HepG2 (cell line): ENCODE measurements around the gene WEE1. TPM values are rescaled to one million over a fixed set of nuclear protein-coding genes. Genes with fewer than 3 reads are reported as not detected.

Source experiments
- ATAC-seq: fragments of 200-7000 bp; cut with Tn5 transposase; 3 replicates; pipeline ENCODE4 v1.9.1; 2020; ENCODE audit warnings: mild to moderate bottlenecking, moderate library complexity
- BruUV-seq: library from RNA; stranded (reverse); fragments of 400-500 nt; replicated peaks from 2 replicates; lab custom pipeline; 2021; lab: Mats Ljungman, UMichigan
- CTCF ChIA-PET: fragments of 300-600 bp; formaldehyde crosslinking; extraction: SDS; loops from one replicate; lab custom pipeline; 2021; ENCODE audit warnings: low total read pairs, inconsistent platforms, low intra/inter-chr PET ratio; lab: Yijun Ruan, JAX
- POLR2A ChIA-PET: fragments of 350-600 bp; sonication (Branson Sonifier 250); formaldehyde crosslinking; loops from one replicate; lab custom pipeline; 2020; ENCODE audit warnings: antibody characterized with exemption, inconsistent platforms; lab: Yijun Ruan, JAX
- DNase-seq: peaks from one replicate; pipeline ENCODE4 v3.0.0-alpha.2; 2015; ENCODE audit warnings: low spot score
- FAIRE-seq: peaks from 3 replicates; lab custom pipeline; 2011; peaks lifted over from hg19 to GRCh38; lab: Jason Lieb, UNC
- H2AFZ ChIP-seq: one replicate; pipeline ENCODE4 v1.6.1; 2011; ENCODE audit warnings: low read length, inconsistent platforms
- H3K27ac ChIP-seq: fragments of 300-600 bp; 3 replicates; pipeline ENCODE4 v1.8.0; 2011; ENCODE audit warnings: mixed run types, mild to moderate bottlenecking, mixed read lengths, low read length, inconsistent platforms; ENCODE audit not compliant: insufficient read depth; ENCODE audit errors: extremely low read length
- H3K27me3 ChIP-seq, 2 experiments: fragments of 200-600 bp in 1 of 2; 2 replicates in 1 of 2; 3 replicates in 1 of 2; pipeline versions ENCODE4 v1.6.0 to v1.8.0; 2011; ENCODE audit warnings: low read length in 2 of 2, mild to moderate bottlenecking in 2 of 2, moderate library complexity in 2 of 2, inconsistent platforms in 1 of 2; ENCODE audit not compliant: insufficient read depth in 2 of 2, control insufficient read depth in 1 of 2
- H3K36me3 ChIP-seq, 2 experiments: fragments of 200-600 bp in 1 of 2; replicated peaks in 1 of 2; 2 replicates in 1 of 2; 3 replicates in 1 of 2; pipeline versions ENCODE4 v1.5.1 to v1.8.0; 2011; ENCODE audit warnings: low read length in 2 of 2, inconsistent platforms in 1 of 2; ENCODE audit not compliant: insufficient read depth in 2 of 2, control insufficient read depth in 1 of 2
- H3K4me1 ChIP-seq: 2 replicates; pipeline ENCODE4 v1.5.1; 2012; ENCODE audit warnings: low read length, inconsistent platforms; ENCODE audit not compliant: insufficient read depth
- H3K4me2 ChIP-seq: 2 replicates; pipeline ENCODE4 v1.6.0; 2011; ENCODE audit warnings: low read depth, low read length, inconsistent platforms
- H3K4me3 ChIP-seq, 3 experiments: fragments of 200-600 bp in 1 of 3; sonication (generic), shearing (Covaris generic) in 1 of 3; replicated peaks in 1 of 3; 2 replicates each; pipeline ENCODE4 v1.5.1; 2011 to 2016; ENCODE audit warnings: low read length in 3 of 3, inconsistent platforms in 2 of 3, low read depth in 2 of 3, mild to moderate bottlenecking in 2 of 3, control low read depth in 1 of 3, mixed read lengths in 1 of 3; ENCODE audit not compliant: insufficient read depth in 1 of 3
- H3K79me2 ChIP-seq: one replicate; pipeline ENCODE4 v1.6.1; 2011; ENCODE audit warnings: low read length, inconsistent platforms; ENCODE audit not compliant: insufficient read depth
- H3K9ac ChIP-seq: 2 replicates; pipeline ENCODE4 v1.6.0; 2011; ENCODE audit warnings: mild to moderate bottlenecking, low read depth, low read length, inconsistent platforms; ENCODE audit not compliant: insufficient read depth
- H3K9me3 ChIP-seq: 2 replicates; pipeline ENCODE4 v1.5.1; 2012; ENCODE audit warnings: mild to moderate bottlenecking, low read length
- H4K20me1 ChIP-seq: 2 replicates; pipeline ENCODE4 v1.6.0; 2011; ENCODE audit warnings: inconsistent platforms, mild to moderate bottlenecking, low read length, moderate library complexity; ENCODE audit not compliant: insufficient read depth
- EED ChIP-seq: sonication (generic); formaldehyde crosslinking; IDR thresholded peaks from 2 replicates; pipeline ENCODE4 v1.5.0; 2020; ENCODE audit warnings: mild to moderate bottlenecking, missing genetic modification reagents
- FLYWCH1 ChIP-seq: sonication (generic); formaldehyde crosslinking; IDR thresholded peaks from 2 replicates; pipeline ENCODE4 v1.8.1; 2023; ENCODE audit warnings: mild to moderate bottlenecking, missing genetic modification reagents
- FOXJ3 ChIP-seq: sonication (generic); formaldehyde crosslinking; IDR thresholded peaks from 2 replicates; pipeline ENCODE4 v1.4.0; 2020; ENCODE audit warnings: missing genetic modification reagents, mild to moderate bottlenecking, borderline replicate concordance
- HNRNPH1 ChIP-seq: fragments of 200-400 bp; formaldehyde crosslinking; optimal IDR thresholded peaks from 2 replicates; pipeline ENCODE3; 2017; ENCODE audit warnings: mild to moderate bottlenecking, low read depth, low read length
- KLF9 ChIP-seq: IDR thresholded peaks from 2 replicates; pipeline ENCODE4 v1.6.1; 2016; ENCODE audit warnings: low read depth
- NFKBIZ ChIP-seq: IDR thresholded peaks from 2 replicates; pipeline ENCODE4 v1.6.1; 2018; ENCODE audit warnings: missing genetic modification reagents, missing compliant biosample characterization
- NR2F6 ChIP-seq, 2 experiments: IDR thresholded peaks; 2 replicates each; pipeline ENCODE4 v1.6.1; 2016; ENCODE audit warnings: antibody characterized with exemption in 1 of 2, mild to moderate bottlenecking in 1 of 2
- PTBP1 ChIP-seq: fragments of 200-400 bp; formaldehyde crosslinking; IDR thresholded peaks from 2 replicates; pipeline ENCODE4 v1.6.1; 2018; ENCODE audit warnings: low read length, low read depth; ENCODE audit not compliant: poor library complexity, severe bottlenecking
- RBM39 ChIP-seq: fragments of 200-400 bp; formaldehyde crosslinking; IDR thresholded peaks from one replicate; pipeline ENCODE4 v1.6.1; 2018; ENCODE audit warnings: antibody characterized with exemption, mild to moderate bottlenecking, low read depth, low read length; ENCODE audit not compliant: poor library complexity, severe bottlenecking
- RFXAP ChIP-seq: sonication (generic); formaldehyde crosslinking; IDR thresholded peaks from 2 replicates; pipeline ENCODE4 v1.4.0; 2020; ENCODE audit warnings: missing genetic modification reagents, borderline replicate concordance
- SNAPC2 ChIP-seq: sonication (generic); formaldehyde crosslinking; IDR thresholded peaks from 2 replicates; pipeline ENCODE4 v1.8.1; 2022; ENCODE audit warnings: mild to moderate bottlenecking, missing genetic modification reagents
- SRF ChIP-seq: IDR thresholded peaks from 2 replicates; pipeline ENCODE4 v1.6.1; 2011; ENCODE audit warnings: mild to moderate bottlenecking, low read depth, low read length, moderate library complexity
- TRIM24 ChIP-seq: sonication (generic); formaldehyde crosslinking; IDR thresholded peaks from 2 replicates; pipeline ENCODE4 v1.8.0; 2022; ENCODE audit warnings: mild to moderate bottlenecking, missing genetic modification reagents
- ZBTB3 ChIP-seq: sonication (generic); formaldehyde crosslinking; IDR thresholded peaks from 2 replicates; pipeline ENCODE4 v1.4.0; 2020; ENCODE audit warnings: low read depth, mild to moderate bottlenecking, moderate library complexity, missing genetic modification reagents, borderline replicate concordance
- ZKSCAN1 ChIP-seq: fragments of 150-350 bp; IDR thresholded peaks from 2 replicates; pipeline ENCODE4 v1.6.1; 2014; ENCODE audit warnings: low read length
- ZNF230 ChIP-seq: sonication (generic); formaldehyde crosslinking; IDR thresholded peaks from 2 replicates; pipeline ENCODE4 v1.4.0; 2020; ENCODE audit warnings: mild to moderate bottlenecking, missing genetic modification reagents
- ZNF652 ChIP-seq: IDR thresholded peaks from 2 replicates; pipeline ENCODE4 v1.6.1; 2016; ENCODE audit warnings: low read depth, borderline replicate concordance
- ZNF773 ChIP-seq: sonication (generic); formaldehyde crosslinking; IDR thresholded peaks from 2 replicates; pipeline ENCODE4 v1.4.0; 2020; ENCODE audit warnings: missing genetic modification reagents, borderline replicate concordance
- WGBS: methylation state at CpG from one replicate; pipeline ENCODE4 v1.1.6; 2017; ENCODE audit warnings: low lambda C conversion rate; 5-methylcytosine and 5-hydroxymethylcytosine counted together
- in situ Hi-C: cut with HindIII; loops from 2 replicates; pipeline ENCODE4 v1.10.0; 2017; ENCODE audit warnings: low pct_unique_long_range_greater_than_20kb; ENCODE audit not compliant: extremely low pct_ligation_motif_present
- intact Hi-C: fragments of 100-400 bp; cut with micrococcal nuclease; formaldehyde crosslinking; loops from one replicate; pipeline ENCODE4 v1.10.0; 2022; ENCODE audit not compliant: unreplicated experiment
- polyA plus RNA-seq, 8 experiments: library from polyadenylated mRNA; depleted of rRNA in 3 of 8; stranded (reverse) in 7 of 8; unstranded in 1 of 8; fragments of >200 nt; fragmentation: Illumina TruSeq in 4 of 8; extraction: Trizol in 4 of 8; gene quantifications; 2 replicates each; pipeline versions ENCODE4 v1.2.1 to v1.2.3, GENCODE V29; 2011 to 2016; ENCODE audit warnings: low read depth in 4 of 8, missing spikeins in 1 of 8, mixed read lengths in 1 of 8; ENCODE audit not compliant: insufficient read depth in 1 of 8
- total RNA-seq, 5 experiments: library from RNA; depleted of rRNA; stranded (reverse); fragments of >200 nt; fragmentation: Illumina TruSeq; extraction: Trizol; gene quantifications; 2 replicates each; pipeline ENCODE4 v1.2.3, GENCODE V29; 2016; ENCODE audit warnings: low read depth in 1 of 5
- TF ChIP-seq, protein P1 (sequence below): sonication (generic); formaldehyde crosslinking; IDR thresholded peaks from 2 replicates; pipeline ENCODE4 v1.4.0; 2020; ENCODE audit warnings: missing genetic modification reagents, mild to moderate bottlenecking, borderline replicate concordance
- TF ChIP-seq, protein P2 (sequence below): sonication (generic); formaldehyde crosslinking; IDR thresholded peaks from 2 replicates; pipeline ENCODE4 v1.4.0; 2020; ENCODE audit warnings: missing genetic modification reagents

The WEE1 gene
- total and polyA plus RNA-seq, 2 of the 13 experiments (the other 11 are each of a cell fraction or from before 2014, with no cell fraction given): 31.4 to 63.7 TPM

- peaks cover 12% of the 10 kb centered on the region; the same call in 1 of the 2 replicates for H3K4me1 ChIP-seq
- in situ Hi-C loops: no loop called here
- H4K20me1 ChIP-seq: no peaks in the 10 kb centered on the region
- no peak overlapping the region for H3K9ac ChIP-seq
- POLR2A ChIA-PET: interaction anchor here (1.1 kb wide), 1 partner anchor 11 kb away, joined by 4 read pairs; no protein-coding TSS in a partner anchor
- no peak for DNase-seq
- CTCF ChIA-PET: no interaction called here
- no peak for ATAC-seq
- no peaks in the 10 kb centered on the region for H3K9me3 ChIP-seq
- TF ChIP-seq ZBTB3 (CRISPR knock-in tag) (no peak), EED (CRISPR knock-in tag) (no peak), PTBP1 (no peak), NR2F6 (IDR thresholded peaks at IDR 0.05) (no peak), NR2F6 (CRISPR knock-in tag; IDR thresholded peaks at IDR 0.05) (no peak), KLF9 (CRISPR knock-in tag) (no peak), SNAPC2 (CRISPR knock-in tag) (no peak), ZNF773 (CRISPR knock-in tag) (no peak), TRIM24 (CRISPR knock-in tag) (no peak), FLYWCH1 (CRISPR knock-in tag) (no peak), ZNF230 (CRISPR knock-in tag) (no peak), RBM39 (no peak), NFKBIZ (CRISPR knock-in tag) (no peak), HNRNPH1 (no peak), ZNF652 (CRISPR knock-in tag) (no peak), SRF (no peak), ZKSCAN1 (no peak), FOXJ3 (no peak), RFXAP (no peak)
- TF ChIP-seq, protein P1, sequence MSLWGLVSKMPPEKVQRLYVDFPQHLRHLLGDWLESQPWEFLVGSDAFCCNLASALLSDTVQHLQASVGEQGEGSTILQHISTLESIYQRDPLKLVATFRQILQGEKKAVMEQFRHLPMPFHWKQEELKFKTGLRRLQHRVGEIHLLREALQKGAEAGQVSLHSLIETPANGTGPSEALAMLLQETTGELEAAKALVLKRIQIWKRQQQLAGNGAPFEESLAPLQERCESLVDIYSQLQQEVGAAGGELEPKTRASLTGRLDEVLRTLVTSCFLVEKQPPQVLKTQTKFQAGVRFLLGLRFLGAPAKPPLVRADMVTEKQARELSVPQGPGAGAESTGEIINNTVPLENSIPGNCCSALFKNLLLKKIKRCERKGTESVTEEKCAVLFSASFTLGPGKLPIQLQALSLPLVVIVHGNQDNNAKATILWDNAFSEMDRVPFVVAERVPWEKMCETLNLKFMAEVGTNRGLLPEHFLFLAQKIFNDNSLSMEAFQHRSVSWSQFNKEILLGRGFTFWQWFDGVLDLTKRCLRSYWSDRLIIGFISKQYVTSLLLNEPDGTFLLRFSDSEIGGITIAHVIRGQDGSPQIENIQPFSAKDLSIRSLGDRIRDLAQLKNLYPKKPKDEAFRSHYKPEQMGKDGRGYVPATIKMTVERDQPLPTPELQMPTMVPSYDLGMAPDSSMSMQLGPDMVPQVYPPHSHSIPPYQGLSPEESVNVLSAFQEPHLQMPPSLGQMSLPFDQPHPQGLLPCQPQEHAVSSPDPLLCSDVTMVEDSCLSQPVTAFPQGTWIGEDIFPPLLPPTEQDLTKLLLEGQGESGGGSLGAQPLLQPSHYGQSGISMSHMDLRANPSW (CRISPR knock-in tag): no peak
- TF ChIP-seq, protein P2, sequence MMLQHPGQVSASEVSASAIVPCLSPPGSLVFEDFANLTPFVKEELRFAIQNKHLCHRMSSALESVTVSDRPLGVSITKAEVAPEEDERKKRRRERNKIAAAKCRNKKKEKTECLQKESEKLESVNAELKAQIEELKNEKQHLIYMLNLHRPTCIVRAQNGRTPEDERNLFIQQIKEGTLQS (CRISPR knock-in tag): no peak
- intact Hi-C loops: no loop called here
- no peaks in the 10 kb centered on the region for H3K27me3 ChIP-seq
- BruUV-seq: no TSS peak
- FAIRE-seq: no peak
- no peak overlapping the region for H3K4me3 ChIP-seq
- no peak overlapping the region for H2AFZ ChIP-seq
- WGBS: 45% methylated on average over 4 of the region's 4 CpGs
- no peaks in the 10 kb centered on the region for H3K79me2 ChIP-seq
- no peaks in the 10 kb centered on the region for H3K36me3 ChIP-seq
- H3K27ac ChIP-seq: no peak overlapping the region
- H3K4me2 ChIP-seq: no peak overlapping the region
These were observed 23.5 kb downstream of the WEE1 start for GRCh38 chr11:9596926-9597464.
